Colonic mucosa (tissue), 4 donors: Measurements from ENCODE around the gene CHGA. TPM values are rescaled to one million over a fixed set of nuclear protein-coding genes. Genes with fewer than 3 reads are reported as not detected.

Experiments
- DNase-seq: peaks from one replicate; pipeline ENCODE4 v3.0.0-alpha.2; 2020
- H3K27ac ChIP-seq: fragments of 200-600 bp; one replicate; pipeline ENCODE4 v1.8.0; 2021
- H3K27me3 ChIP-seq: fragments of 200-600 bp; one replicate; pipeline ENCODE4 v1.8.0; 2021
- H3K36me3 ChIP-seq: fragments of 200-600 bp; one replicate; pipeline ENCODE4 v1.8.0; 2021
- H3K4me1 ChIP-seq: fragments of 200-600 bp; one replicate; pipeline ENCODE4 v1.8.0; 2021; ENCODE audit warnings: mild to moderate bottlenecking
- H3K4me3 ChIP-seq: fragments of 200-600 bp; one replicate; pipeline ENCODE4 v1.8.0; 2021
- H3K9ac ChIP-seq, 2 donors: one replicate each; pipeline ENCODE4 v1.7.0; 2013; ENCODE audit warnings: control low read depth in 2 of 2, low read depth in 2 of 2, low read length in 2 of 2
- H3K9me3 ChIP-seq: fragments of 200-600 bp; one replicate; pipeline ENCODE4 v1.8.0; 2021
- intact Hi-C: fragments of 100-400 bp; cut with DNase I; formaldehyde crosslinking; loops from one replicate; pipeline ENCODE4 v1.14.1; 2022
- total RNA-seq, 2 donors: library from RNA; stranded (reverse); fragmentation: NEBNext Ultra II Directional in 1 of 2; extraction: Animal tissue kit (Norgen Biotek cat#: 25700) in 1 of 2; gene quantifications; one replicate each; pipeline ENCODE4 v1.2.1, GENCODE V29; 2021
- TF ChIP-seq, protein P1 (sequence below): fragments of 200-600 bp; IDR thresholded peaks from one replicate; pipeline ENCODE4 v1.8.0; 2022; ENCODE audit warnings: antibody characterized with exemption, mild to moderate bottlenecking
- donor health status: healthy.
- donor health status: DM: no; HTN: no; CAD: no.
- donor health status: DM: no; HTN: no; CAD: no.

CHGA gene
- total RNA-seq, 2 donors from 2014 or later = 137 to 326 TPM

GRCh38 chr14:92934196-92935085, 11.5 kb downstream of the CHGA start:
- H3K27ac ChIP-seq = no peak overlapping the region
- no peaks in the 10 kb centered on the region for H3K4me1 ChIP-seq

GRCh38 chr14:92935446-92935845, 12.5 kb downstream of the CHGA start:
- no peak for DNase-seq
- Histone ChIP-seq H3K9ac (no peak overlapping the region), H3K36me3 (peaks cover 5% of the 10 kb centered on the region), H3K27me3 (no peaks in the 10 kb centered on the region), H3K4me1 (no peaks in the 10 kb centered on the region), H3K9me3 (no peaks in the 10 kb centered on the region), H3K4me3 (no peak overlapping the region), H3K27ac (no peak overlapping the region)
- intact Hi-C loops = no loop called here
- TF ChIP-seq, protein P1, sequence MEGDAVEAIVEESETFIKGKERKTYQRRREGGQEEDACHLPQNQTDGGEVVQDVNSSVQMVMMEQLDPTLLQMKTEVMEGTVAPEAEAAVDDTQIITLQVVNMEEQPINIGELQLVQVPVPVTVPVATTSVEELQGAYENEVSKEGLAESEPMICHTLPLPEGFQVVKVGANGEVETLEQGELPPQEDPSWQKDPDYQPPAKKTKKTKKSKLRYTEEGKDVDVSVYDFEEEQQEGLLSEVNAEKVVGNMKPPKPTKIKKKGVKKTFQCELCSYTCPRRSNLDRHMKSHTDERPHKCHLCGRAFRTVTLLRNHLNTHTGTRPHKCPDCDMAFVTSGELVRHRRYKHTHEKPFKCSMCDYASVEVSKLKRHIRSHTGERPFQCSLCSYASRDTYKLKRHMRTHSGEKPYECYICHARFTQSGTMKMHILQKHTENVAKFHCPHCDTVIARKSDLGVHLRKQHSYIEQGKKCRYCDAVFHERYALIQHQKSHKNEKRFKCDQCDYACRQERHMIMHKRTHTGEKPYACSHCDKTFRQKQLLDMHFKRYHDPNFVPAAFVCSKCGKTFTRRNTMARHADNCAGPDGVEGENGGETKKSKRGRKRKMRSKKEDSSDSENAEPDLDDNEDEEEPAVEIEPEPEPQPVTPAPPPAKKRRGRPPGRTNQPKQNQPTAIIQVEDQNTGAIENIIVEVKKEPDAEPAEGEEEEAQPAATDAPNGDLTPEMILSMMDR = no peak

More at GRCh38 chr14:92934196-92935085, 11.5 kb downstream of the CHGA start:
- H3K9ac ChIP-seq = no peak overlapping the region
- intact Hi-C loops = no loop called here
- no peaks in the 10 kb centered on the region for H3K9me3 ChIP-seq
- peaks cover 5% of the 10 kb centered on the region for H3K36me3 ChIP-seq
- TF ChIP-seq, protein P1 = no peak
- no peak for DNase-seq
- no peaks in the 10 kb centered on the region for H3K27me3 ChIP-seq
- no peak overlapping the region for H3K4me3 ChIP-seq

DNA sequence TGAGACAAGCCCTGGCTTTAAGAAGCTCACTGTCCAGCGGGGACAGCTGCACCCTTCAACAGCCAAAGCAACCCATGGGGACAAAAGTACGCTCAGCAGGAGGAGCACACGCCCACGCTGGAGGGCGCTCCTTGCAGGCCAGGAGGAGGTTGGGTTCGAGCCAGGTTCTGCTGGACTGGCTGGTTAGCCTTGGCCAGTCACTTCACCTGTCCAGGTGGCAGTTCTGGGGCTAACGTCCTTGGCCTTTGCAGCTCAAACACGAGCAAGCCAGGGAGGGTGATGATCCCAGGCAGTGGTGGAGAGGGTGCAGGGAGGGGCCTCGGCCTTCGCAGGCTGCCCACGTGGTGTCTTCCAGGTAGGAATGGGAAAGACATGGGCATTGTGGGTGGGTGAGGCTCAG, 13.1 kb downstream of the CHGA start:
- Histone ChIP-seq H3K27ac (no peak overlapping the region), H3K4me1 (no peaks in the 10 kb centered on the region), H3K27me3 (no peaks in the 10 kb centered on the region), H3K9ac (no peak overlapping the region), H3K36me3 (peaks cover 5% of the 10 kb centered on the region), H3K9me3 (no peaks in the 10 kb centered on the region), H3K4me3 (no peak overlapping the region)
- TF ChIP-seq, protein P1 = no peak
- no peak for DNase-seq
- intact Hi-C loops = no loop called here

DNA sequence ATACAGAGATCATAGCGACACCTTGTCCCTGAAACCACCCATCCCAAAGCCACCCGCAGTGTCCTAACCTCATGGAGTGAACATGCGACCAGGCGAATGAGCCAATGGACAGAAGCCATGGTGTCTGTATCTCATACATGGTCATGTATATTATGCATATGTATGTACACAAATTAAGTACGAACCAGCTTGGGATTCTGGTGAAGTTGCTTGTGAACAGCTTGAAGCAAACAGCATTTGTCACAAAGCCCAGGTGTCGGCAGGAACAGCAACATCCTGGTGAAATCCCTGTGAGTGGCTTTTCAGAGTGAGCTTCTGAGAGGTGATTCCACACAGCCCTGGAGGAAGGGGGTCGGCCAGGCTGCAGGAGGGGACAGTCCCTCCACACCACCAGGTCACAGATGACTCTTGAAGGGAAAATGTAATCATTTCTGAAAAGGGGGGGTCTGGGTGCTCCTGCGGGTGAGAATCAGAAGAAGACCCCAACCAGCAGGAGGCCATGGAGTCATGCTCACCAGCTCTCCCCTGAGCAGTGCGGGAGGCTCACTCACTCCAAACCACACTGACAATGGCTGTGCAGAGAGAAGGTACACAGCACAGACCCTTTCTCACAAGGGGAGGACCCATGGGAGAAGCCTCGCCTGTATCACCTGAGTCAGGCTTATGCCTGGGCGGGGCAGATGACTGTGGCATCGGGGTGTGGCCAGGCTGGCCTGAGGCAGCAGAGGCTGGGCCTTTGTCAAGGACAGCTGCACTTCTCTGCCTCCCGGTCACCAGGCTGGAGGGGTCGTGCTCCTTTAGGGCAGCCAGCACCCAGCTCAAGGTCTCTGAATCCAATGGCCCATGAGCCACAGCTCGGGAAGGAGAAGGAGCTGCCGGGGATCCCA, 14.3 kb downstream of the CHGA start:
- TF ChIP-seq, protein P1 = no peak

DNA sequence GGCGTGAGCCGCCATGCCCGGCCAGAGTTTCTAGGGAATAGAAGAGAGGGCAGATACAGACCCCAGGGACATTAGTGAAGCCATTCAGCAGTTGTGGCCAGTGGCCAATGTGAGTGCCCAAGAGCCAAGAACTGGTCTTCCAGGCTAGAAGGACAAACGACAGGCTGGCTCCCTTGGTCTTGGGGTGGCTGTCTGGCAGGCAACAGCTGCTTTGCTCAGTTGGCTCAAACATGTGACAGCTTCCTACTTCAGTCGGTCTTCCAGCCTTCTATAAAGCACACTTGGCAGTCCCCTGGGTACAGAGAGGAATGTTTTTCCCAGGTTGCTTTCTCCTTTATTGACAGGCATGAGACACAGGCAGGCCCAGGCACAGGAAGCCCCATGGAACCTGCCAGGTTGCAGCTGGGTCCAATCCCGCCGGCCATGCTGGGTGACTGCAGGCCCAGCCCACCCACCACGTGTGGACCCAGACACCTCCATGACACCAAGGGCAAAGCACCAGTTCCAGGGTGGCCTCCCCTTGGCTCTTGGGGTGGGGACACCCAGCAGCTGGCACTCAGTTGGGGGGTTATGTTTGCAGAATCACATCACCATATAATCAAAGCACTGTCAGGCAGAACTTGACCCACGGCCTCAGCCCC, 15.4 kb downstream of the CHGA start:
- Histone ChIP-seq H3K4me3 (no peak overlapping the region), H3K9me3 (no peaks in the 10 kb centered on the region), H3K27ac (no peak overlapping the region), H3K27me3 (no peaks in the 10 kb centered on the region), H3K4me1 (no peaks in the 10 kb centered on the region), H3K9ac (no peak overlapping the region), H3K36me3 (peaks cover 5% of the 10 kb centered on the region)
- TF ChIP-seq, protein P1 = no peak
- no peak for DNase-seq
- intact Hi-C loops = no loop called here

More for the DNA sequence above, 14.3 kb downstream of the CHGA start:
- H3K9me3 ChIP-seq = no peaks in the 10 kb centered on the region
- H3K27ac ChIP-seq = no peak overlapping the region
- H3K36me3 ChIP-seq = peaks cover 5% of the 10 kb centered on the region
- no peak overlapping the region for H3K9ac ChIP-seq
- intact Hi-C loops = no loop called here
- H3K4me3 ChIP-seq = no peak overlapping the region
- H3K4me1 ChIP-seq = no peaks in the 10 kb centered on the region
- DNase-seq = peak; percentile 30
- no peaks in the 10 kb centered on the region for H3K27me3 ChIP-seq
